NCI-H1092 treated with DMSO at 0.1 percent for 48 hours (cell line): ENCODE data around the gene RNF26.
A peak's percentile ranks its signal among the peaks of the same experiment; 100 is the strongest.

Source experiments
- DNase-seq: peaks from one replicate; lab custom pipeline; 2025; lab: John Stamatoyannopoulos, UW

The RNF26 gene

DNA sequence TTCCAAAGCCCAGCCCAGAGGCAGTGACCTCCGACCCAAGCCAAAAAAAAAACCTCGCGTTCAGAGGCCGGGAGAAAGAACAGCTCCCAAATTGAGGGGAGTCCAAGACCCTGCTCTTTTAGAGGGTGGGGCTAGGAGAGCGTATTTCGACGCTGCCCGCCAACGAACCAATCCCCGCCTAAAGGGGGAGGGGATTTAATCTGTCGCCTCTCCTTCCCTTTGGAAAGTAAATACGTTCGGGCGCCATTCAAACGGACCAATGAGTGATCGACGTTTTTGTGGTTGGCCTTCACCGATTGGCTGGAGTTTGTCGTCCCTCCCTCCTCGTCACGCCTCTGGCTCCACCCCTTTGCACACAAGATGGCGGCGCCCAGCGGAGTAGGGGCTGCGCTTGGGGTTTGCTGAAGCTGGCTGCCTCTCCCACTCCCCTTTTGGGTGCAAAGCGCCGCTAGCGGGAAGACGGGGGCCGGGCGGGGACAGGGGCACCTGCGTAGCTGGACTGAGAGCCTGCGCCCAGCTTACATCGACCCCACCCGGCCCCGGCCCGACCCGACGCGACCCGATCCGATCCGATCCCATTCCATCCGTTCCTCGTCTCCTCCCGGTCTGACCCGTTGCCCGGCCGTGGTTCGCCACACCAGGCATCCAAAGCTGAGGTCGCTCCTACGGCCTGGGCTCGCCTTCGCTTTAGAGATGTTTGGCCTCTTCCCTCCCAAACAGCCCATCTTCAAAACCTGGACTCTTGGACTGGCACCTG, at the start of gene RNF26:
TSS of gene RNF26 (plus strand) at position 354 of the 757 bp plus-strand sequence. CDS start 596 bp downstream, outside the sequence.
- peak; percentile 99 for DNase-seq

DNA sequence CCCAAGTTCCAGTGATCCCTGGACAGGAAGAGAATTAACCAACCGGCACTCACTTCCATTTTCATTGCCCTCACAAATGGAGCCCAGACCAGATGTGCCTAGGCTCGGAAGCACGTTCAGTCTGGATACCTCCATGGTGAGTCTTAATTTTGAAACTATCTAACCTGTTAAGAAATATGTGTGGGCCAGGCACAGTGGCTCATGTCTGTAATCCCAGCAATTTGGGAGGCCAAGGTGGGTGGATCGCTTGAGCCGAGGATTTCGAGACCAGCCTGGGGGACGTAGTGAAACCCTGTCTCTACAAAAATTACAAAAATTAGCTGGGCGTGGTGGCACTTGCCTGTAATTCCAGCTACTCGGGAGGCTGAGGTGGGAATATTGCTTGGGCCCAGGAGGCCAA, 48.9 kb upstream of the RNF26 start:
- no peak for DNase-seq

DNA sequence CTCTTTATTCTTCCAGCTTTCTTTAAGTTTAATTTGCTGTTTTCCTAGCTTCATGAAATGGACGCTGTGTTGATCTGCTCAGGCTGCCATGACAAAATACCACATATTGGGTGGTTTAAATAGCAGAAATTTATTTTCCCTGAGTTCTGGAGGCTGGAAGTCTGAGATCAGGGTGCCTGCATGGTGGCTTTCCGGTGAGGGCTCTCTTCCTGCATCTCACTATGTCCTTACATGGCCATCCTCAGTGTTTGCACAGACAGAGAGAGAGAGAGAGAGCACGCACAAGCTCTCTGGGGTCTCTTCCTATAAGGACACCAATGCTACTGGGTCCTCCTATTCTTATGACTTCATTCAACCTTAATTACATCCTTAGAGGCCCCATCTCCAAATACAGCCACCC, 46.1 kb upstream of the RNF26 start:
- no peak for DNase-seq

DNA sequence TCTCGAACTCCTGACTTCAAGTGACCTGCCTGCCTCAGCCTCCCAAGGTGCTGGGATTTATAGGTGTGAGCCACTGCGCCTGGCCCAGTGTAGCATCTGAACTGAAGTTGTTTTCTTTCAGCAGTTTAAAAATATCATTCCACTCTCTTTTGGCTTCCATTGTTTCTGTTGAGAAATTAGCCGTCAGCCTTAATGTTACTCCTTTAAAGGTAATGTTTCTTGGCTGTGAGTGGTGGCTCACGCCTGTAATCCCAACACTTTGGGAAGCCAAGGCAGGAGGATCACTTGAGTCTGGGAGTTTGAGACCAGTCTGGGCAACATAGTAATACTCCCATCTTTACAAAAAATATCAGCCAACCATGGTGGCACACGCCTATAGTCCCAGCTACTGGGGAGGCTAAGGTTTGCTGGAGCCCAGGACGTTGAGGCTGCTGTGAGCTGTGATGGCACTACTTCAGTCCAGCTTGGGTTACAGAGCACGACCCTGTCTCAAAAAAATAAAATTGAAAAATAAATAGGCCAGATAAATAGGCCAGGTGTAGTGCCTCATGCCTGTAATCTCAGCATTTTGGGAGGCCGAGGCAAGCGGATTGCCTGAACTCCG, 43.3 kb upstream of the RNF26 start:
- DNase-seq = no peak

DNA sequence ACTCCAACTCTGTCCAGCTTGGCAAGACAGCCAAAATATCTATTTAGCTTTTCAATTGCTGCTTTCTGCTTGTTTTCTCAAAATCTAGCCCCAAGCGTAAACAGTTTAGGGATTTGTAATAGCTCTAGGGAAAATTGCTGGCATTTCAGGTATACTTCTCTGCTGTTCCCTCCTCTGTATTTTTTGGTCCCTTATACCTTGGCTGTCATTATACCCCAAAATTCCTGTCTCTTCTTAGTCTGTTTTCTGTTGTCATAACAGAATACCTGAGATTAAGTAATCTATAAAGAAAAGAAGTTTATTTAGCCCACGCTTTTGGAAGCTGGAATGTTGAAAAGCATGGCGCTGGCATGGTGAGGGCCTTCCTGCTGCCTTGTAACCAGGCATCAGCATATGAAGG, 40.9 kb upstream of the RNF26 start:
- no peak for DNase-seq

DNA sequence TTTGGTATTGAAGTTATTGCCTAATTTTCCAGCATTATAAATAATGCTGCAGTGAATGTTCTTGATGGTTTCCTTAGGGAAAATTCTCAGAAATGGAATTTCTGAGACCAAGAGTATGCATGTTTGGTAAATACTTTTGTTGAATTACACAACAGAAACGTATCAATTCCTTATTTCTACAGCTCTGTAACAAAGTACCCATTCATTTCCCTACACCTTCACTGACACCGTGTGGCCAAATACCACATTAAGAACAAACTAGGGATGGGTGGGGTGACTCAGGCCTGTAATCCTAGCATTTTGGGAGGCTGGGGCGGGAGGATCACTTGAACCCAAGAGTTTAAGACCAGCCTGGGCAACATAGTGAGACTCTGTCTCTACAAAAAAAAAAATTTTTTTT, 39.1 kb upstream of the RNF26 start:
- DNase-seq = no peak

DNA sequence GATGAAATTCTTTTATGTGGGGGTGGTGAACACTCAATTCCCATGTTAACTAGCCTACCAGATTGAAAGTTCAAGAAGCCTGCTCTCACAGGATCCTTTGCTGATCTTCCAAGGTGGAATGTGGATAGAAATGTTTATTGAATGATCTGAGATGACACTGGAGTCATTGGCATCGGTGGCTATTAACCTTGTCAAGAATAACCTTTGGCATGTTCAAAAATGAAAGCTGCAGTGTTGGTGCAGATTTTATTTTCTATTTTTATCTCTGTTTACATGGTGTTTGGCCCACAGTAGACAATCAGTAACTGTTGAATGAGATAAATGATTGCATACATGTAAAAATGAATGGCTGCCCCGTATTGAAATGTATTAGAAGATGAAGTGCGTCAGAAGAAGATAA, 36.4 kb upstream of the RNF26 start:
- no peak for DNase-seq

DNA sequence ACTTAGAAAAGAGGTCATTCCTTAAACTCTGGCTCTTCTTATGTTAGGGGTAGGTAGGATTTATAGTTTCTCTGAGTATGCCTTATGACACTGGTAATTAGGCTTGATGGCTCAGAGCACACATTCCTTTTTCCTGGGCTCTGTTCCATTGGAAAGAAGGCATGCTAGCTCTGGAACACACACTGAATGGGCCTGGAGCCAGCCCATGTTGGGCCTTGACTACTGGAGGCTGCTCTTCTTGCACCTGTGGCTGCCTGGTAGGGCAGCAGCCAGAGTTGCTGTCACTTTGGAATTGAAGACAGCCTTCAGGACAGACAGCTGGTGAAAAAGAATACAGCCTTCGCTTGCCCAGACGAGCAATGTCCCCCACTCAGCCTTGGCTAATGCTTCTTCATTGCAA, 35.6 kb upstream of the RNF26 start:
- no peak for DNase-seq

DNA sequence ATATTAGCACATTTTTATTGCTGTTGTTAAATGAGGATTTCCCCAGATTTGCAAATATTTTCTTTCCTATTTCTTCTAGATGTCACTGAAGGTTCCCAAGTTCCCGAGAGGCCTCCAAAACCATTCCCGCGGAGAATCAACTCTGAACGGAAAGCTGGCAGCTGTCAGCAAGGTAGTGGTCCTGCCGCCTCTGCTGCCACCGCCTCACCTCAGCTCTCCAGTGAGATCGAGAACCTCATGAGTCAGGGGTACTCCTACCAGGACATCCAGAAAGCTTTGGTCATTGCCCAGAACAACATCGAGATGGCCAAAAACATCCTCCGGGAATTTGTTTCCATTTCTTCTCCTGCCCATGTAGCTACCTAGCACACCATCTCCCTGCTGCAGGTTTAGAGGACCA, 34.9 kb upstream of the RNF26 start:
- no peak for DNase-seq

DNA sequence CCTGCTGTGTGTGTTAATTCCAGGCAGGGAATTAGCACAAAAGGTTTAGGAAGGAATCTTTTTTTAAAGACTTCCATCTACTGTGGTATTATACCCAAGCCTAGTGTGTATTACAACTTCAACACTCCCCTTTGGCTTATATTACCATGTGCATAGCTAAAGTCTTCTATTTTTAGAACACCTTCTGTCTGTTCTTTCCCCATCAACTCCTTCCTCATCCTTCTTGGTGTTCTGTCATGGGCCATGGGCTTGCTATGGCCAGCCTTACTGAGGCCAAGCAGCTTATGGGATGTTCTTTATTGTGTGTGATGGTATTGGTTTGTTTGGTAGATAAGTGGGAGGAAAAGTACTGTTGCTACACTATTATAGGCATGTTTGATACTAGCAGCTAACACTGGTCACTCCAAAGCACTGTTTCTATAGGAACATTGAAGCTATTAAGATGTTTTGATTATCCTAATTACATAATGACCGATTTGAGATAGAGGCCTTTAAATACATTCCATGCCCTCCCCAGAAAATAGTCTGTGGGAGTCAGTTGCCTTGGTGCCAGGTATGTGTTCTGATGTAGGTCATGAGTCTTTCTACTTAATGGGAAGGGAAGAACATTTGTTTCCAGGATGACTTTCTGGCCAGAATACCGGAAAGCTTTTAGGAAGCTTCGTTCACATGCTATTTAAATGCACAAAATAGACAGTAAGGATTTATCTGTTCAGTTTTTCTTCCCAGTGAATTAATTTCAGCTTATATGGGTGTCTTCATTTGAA, 33.9 kb upstream of the RNF26 start:
- no peak for DNase-seq

DNA sequence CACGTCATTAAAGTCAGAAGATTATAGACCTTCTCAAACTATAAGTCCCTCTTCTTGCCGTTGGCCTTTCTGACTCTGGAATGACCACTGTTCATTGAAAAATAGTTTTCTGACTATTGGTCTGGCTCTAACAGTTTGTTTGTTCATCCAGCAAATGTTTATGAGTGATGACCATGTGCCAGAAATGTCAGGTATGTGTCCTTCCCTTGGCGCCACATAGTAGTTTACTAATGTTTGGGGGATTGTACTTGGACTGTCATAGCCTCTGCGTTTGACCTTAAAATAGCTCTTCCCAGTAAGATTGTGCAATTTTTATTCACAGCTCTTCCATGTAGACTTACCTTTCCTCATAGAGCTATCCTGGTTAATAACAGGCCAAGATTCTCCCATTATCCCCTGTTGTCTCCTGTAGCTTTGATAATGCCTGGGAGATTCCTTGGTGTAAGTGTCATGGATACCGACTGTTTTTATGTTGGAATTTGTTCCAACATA, 31.1 kb upstream of the RNF26 start:
- no peak for DNase-seq

DNA sequence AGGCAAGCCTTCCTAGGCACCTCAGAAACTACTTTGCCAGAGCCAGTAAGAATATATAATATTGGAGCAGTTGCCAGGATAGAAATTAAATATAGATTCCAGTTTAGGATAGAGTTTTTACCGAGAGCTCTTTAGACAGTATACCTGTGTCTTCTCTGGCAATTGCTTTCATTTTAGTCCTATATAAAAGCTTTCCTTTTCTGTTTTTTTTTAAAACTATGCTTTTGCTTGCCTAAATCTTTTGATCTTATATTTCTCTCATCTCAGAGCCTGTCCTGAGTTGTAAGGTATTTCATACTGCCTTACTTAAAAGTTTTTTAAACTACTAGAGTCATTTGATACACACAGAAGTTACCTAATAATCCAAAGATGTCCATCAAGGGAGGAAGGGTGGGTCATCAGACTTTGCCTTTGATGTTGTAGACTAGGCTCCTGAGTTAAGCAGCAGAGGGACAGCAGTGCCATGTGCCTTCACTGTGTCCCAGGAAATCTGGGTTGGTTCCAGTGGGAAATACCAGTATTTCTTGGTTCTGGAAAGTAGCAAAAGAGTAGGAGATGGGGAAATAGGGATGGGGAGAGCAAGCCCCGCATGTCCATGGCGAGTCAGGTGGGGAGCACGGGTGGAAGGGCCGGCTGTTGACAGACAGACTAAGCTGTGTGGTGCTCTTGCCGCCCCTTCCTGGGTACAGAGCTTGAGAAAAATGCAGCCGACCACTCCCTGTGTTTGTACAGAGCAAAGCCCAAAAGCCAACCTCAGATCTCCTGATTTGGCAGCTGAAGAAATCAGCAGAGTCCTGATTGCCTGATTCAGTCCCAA, 28.6 kb upstream of the RNF26 start:
- DNase-seq = no peak

DNA sequence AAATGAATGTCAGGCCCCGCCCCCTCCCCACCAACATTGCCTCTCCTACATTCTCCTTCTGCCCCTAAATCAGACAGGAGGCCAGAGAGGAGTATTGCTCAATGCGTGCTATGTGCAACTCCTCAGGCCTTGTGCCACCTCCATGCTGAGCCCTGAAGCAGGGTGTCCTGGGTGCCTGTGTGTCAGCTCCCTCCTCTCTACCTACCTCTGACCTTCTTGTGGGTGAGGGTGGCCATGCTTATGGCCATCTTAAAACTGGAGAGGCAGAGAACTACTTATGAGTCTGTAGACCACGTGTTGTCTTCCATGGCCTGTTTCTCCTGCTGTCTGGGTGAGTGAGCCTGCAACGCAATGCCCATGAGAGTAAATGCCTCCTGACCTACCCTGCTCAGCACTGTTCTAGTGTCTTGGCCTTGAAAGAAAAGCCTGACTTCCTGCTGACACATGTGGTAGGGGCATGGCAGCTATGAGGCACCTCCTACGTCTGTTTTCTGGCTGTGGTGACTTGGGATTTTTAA, 27.9 kb upstream of the RNF26 start:
- no peak for DNase-seq

DNA sequence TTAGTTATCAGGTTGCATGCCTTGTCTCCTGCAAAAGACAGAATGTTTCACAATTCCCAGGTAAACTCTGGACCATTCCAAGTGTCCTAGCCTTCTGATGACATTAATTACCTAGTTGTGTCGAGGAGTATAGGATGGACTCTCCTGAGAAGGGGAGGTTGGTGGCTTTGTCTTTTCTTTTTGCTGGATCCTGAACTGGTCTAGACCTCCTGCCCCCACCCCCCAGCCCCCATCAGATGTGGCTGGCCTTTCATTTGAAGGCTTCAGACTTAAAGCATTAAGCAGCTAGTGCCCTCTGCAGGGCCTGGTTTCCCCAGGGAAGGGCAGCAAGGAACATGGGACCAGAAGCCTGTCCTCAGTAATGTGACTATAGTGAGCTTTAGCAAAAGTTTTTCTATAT, 27.1 kb upstream of the RNF26 start:
- DNase-seq = peak; percentile 5

DNA sequence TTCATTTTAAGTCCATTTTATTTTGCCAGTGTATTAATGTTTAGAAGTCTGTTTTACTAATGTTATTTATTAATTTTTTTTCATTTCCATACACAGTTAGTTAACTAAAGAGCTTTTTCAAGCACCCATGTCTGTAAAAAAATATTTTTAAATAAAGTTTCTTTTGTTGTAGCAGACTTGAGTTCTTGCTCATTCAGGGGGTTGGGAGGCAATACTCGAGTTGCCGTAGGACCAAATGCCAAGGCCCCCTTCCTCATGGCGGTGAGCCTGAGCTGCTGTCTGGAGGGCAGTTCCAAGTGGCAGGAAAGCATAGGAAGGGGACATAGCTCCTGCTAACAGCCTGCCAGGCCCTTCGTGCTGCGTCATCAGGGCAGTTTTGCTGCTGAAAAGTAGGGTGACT, 26.4 kb upstream of the RNF26 start:
- DNase-seq = no peak

DNA sequence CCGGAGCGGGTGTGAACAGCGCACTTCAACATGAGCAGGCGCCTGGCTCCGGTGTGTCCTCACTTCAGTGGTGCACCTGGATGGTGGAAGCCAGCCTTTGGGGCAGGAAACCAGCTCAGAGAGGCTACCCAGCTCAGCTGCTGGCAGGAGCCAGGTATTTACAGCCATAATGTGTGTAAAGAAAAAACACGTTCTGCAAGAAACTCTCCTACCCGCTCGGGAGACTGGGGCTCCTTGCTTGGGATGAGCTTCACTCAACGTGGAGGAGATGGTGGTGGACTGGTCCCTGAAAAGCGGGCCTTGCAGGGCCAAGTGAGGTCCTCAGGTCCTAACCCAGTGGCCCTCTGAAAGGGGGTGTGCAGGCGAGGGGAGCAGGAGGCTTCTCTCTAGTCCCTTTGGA, 24.9 kb upstream of the RNF26 start:
- no peak for DNase-seq

DNA sequence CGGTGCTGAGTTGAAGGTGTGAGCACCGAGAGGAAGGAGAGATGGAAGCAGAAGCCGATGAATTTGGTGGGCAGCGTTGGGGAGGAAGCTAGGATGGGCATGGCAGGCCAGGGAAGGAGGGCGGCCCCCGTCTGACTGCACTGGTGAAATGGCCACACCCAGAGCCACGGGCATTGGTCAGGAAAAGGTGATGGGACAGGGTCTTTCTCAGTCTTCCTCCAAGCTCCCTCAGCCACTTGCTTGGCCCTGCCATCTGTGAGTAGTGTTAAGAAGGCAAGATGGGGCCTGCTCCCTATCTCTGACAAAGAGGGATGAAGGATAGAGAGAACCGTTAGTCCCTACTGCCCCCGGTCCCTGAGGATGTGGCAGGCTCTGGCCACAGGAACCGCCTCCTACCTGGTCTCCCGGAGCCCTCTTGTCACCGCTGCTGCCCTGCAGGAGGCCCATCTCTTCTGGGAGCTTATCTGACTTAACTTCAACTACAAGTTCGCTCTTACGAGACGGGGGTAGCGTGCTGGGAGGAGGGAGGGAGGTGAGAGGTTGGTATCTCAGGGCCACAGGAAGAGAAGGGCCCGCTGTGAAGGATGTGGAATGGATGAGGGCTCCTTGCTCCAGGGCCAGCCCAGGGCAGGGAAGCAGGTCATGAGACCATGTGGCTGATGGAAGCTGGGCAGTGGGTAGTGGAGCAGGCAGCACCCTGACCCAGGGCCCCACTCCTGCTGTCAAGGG, 24.2 kb upstream of the RNF26 start:
- no peak for DNase-seq

DNA sequence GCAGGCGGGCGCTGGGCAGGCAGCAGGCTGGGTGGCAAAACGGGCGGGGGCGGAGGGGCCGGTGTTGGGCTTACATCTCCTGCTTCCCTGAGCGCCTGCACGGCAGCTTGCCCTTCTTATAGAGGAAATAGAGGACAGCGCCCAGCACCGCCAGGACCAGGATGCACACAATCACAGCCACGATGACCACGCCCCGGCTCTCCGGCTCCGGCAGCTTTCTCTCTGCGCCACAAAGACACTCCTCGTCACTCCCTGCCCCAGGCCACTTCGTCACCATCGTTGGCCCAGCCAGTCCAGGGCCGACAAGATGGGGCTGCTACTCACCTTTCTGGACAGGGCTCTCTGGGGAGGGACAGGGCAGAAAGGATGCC, 23.7 kb upstream of the RNF26 start:
- DNase-seq = no peak

DNA sequence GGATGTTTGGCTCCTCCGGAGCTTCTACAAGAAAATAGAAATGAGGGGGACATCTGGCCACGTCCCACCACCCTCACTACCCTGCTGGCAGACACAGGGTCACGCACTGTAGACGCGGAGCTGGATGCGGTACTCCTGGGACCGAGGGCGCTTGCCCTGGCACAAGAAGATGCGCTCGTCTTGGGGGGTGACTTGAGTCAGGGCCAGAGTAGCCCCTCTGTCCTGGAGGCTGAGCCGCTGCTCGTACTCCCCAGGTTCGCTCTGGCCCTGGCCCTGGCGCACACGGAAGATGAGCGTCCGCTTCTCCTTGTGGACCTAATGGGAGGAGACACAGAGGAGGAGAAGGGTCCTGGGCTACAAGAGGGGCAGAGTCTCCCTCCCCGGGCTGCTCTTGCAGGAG, 19.6 kb upstream of the RNF26 start:
- no peak for DNase-seq

DNA sequence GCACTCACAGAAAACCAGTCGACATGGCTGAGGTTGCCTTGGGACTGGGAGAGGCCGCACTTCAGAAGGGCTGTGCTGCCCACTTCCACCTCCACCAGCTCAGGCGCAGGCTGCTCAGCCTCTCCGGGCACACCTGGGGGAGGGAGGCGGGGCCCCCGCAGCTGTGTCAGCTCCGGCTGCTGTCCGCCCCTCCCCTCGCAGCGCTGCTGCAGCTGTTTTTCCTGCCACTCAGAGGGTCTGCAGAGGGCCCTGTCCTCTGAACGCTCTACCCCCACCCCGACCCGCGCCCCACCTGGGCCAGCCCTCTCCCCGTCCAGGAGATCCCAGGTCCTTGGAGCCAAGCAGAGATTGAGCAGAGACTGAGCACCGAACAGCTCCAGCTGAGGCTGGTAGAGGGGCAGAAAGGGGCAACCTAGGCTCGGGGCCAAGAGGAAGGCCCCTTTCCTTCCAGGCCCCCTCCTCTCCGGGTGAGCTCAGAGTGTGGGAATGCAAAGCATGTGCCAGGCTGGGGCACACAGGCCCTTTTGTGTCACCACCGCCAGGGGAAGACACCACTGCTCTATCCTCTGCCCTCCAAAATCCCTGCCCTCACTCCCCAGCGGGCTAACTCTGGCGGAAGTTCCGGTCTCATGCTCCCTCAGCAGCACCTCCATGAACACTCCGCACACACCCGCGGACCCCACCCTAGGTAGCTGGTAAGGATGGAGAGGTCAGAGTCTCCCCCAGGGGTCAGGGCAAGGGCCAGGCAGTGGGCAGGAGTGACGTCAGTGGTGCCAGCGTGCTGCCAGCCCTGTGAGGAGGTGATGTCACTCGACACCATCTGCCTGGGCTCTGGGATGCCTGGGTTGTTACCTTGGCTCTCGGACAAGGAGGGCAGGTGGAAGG, 19.0 kb upstream of the RNF26 start:
- DNase-seq = peak; percentile 76
